Measurements from ENCODE around the gene FPR1. TPM values are rescaled to one million over a fixed set of nuclear protein-coding genes. Genes with fewer than 3 reads are reported as not detected.
"Not testable (repeated sequence)": the region's sequence is repeated elsewhere in the genome, so short reads cannot be mapped to it uniquely, and the experiment has no call there.

FPR1 gene
- total RNA-seq, 1 donor from 2014 or later = 6.7 TPM

DNA sequence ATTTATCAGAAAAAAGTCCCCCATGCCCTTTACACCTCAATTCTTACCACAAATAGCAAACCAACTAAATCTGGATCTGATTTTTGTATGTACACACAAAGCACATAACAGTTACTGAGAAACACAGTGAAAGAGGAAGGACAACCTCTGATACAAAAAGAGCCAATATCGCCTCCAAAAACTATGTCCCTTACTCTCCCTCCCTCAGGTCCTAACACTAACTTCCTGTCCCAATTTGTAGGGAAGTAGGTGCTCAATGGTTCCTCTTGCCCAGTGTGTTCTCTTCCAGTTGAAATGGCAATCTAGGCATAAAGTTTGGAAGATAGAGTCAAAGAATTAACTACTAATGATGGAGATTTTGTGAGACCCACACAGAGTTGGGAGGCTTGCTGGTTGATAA is 27.5 kb upstream of the FPR1 start:
- DNase-seq = no peak

DNA sequence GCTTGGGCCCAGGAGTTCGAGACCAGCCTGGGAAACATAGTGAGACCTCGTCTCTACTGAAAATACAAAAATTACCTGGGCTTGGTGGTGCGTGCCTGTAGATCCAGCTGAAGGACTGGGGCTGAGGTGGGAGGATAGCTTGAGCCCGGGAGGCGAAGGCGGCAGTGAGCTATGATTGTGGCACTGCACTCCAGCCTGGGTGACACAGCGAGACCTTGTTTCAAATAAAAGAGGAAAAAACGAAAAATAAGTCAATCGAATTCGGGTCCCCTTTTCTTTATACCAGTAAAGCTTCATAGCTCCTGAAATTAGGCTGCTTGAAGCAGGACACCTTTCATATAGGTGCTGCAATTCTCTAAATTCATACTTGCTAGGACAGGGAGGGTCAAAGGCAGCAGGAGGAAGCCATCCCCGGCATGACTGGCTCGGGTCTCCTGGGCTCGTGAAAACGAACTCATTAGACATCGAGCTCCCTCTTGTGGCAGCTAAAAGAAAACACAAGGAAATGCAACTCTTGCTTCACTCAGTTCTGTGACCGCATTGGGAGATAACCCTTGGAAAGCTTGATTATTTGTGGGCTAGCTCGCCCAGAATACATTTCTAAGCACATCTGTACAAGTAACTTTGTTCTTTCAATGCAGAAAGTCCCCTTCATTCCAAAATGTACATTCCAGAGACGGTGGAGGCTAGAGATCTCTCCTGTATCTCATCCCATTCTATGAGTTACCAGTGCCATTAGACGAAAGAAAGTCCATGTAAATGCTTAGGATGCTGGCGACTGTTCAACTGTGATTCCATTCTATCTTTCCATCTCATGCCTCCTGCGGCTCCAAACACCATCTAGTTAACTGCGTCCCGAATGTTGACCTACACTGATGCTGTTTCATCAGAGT is 26.1 kb upstream of the FPR1 start:
- DNase-seq = peak; percentile 25

DNA sequence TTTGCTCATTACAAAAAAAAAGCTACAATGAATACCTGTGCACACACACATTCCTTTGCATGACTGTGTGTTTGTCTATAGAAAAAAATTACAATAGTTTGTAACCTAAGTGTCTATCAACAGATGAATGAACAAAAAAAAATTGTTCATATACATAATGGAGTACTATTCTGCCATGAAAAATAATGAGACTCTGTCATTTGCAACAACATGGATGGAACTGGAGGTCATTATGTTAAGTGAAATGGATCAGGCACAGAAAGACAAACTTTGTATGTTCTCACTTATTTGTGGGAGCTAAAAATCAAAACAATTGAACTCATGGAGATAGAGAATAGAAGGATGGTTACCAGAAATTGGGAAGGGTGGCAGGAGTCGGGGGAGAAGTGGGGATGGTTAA is 24.9 kb upstream of the FPR1 start:
- DNase-seq = not testable (repeated sequence)

DNA sequence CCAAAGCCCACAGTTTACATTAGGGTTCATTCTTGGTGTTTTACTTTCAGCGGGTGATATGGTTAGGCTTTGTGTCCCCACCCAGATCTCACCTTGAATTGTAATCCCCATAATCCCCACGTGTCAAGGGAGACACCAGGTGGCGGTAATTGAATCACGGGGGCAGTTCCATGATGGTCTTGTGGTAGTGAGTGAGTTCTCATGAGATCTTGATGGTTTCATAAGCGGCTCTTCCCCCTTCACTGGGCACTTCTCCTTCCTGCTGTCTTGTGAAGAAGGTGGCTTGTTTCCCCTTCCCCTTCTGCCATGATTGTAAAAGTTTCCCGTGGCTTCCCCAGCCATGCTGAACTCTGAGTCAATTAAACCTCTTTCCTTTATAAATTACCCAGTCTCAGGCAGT is 21.3 kb upstream of the FPR1 start:
- DNase-seq = no peak

DNA sequence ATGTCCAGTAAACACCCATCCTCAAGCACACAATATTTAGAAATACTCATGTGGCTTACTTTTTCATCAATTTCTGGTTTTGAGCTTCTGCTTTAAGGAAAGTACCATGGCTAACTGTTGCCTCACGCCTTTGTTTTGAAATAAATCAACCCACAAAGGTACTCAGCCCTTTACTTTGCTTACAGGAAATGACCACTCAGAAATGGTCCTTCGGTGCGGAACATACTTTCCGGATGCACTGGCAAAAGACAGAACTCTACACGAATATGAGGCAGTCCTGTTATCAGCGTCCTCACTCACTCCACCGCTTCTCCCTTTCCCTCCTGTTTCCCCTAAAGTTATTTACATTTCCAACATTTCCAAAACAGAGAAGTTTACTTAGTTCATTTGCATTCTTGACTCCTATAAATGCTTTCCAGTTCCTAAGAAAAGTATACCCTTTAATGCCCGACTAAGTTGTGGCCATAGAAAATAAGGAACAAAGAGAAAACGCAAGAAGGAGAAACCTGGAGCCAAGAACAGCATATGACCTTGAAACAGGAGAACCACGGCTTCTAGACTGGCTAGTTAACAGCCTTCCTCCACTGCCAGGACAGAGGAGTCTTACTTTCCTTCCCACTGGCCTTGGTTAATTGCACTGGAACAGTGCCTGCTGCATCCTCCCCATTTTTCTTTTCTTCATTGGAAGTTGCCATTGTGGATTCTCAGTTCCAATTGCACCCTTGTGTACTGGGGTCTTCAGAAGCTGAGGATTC is 19.9 kb upstream of the FPR1 start:
- no peak for DNase-seq

DNA sequence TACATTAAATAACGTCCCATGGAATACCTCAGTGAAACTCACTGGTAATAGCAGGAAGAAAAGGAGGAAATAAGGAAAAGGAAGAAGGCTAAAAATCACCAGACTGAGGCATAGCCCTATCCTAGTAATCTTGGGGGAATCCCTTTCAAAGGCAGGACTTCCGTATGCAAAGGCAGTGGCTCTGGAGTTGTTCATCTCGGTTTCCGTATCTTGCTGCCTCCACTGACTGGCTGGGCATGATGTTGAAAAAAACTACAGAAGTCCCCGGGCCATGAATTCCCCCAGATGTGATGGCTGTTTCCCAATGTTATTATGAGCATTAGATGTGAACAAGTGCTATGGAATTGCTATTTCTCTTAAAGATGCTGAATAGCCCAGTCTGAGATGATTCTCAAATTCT is 14.8 kb upstream of the FPR1 start:
- no peak for DNase-seq

DNA sequence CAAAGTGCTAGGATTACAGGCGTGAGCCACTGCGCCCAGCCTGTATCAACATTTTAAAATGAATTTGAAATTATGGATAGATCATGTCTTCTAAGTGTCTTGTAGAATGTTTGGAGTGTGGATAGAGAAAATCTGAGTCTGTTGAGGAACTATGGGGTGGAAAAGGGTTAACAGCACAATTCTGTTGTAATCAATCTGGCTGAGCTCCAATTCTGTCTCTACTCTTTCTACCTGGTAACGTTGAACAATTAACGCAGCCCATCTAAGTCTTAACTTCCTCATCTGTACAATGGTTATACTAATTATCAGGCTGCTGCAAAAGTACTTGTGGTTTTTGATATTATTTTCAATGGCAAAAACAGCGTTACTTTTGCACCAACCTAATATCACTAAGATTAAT is 13.4 kb upstream of the FPR1 start:
- DNase-seq = no peak

DNA sequence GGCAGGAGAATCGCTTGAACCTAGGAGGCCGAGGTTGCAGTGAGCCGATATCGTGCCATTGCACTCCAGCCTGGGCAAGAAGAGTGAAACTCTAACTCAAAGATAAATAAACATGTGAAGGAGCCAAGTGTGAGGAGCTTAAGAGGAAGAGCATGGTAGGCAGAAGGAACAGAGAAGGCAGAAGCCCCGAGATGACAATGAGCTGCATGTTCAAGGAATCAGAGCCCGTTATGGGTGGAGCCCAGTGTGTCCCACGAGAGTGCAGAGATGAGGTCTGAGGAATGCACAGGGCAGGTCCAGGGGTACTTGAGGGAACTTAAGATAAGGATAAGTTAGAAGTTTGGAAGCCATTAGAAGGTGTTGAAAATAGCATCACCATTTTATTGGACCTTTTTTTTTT is 10.0 kb upstream of the FPR1 start:
- no peak for DNase-seq

DNA sequence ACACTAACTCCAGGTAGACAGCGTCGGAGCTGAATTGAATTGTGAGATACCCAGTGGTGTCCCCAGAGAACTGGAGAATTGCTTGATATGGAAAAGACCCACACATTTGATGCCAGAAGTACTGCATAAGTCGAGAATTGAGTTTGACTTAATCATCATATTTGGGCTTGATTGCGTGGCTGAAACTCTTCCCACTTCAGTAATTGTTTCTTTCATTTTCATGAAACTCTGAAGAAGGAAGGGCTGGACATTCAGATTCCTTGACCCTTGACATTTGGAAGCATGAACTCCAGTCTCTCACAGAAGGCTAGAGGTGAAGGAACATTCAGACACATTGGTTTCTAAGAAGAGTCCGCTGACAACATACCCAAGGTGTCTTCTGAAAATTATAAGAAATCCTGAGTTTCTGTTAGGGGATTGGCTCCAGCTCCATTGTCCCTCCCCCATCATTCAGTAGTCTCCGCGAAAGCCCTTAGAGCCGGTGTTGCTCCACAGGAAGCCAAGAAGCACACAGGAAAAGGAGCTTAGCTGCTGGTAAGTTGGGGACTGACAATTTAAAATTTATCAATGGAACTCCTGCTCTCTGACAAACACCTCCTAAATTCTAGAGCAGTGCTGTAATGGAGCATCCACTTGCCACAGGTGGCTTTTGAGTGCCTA is 9.1 kb upstream of the FPR1 start, which contains the start of gene FPR2:
FPR2 (plus strand) TSS at position 484 of the 660 bp plus-strand sequence. CDS start 7,479 bp downstream, outside the sequence.
- DNase-seq = no peak

DNA sequence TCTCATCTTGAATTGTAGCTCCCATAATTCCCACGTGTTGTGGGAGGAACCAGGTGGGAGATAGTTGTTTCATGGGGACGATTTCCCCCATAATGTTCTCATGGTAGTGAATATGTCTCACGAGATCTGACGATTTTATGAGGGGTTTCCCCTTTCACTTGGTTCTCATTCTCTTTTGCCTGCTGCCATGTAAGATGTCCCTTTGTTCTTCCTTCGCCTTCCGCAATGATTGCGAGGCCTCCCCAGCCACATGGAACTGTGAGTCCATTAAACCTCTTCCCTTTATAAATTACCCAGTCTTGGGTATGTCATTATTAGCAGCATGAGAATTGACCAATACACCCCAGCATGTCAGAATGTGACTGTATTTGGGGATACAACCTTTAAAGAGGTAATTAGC is 3.9 kb upstream of the FPR1 start:
- DNase-seq = no peak

DNA sequence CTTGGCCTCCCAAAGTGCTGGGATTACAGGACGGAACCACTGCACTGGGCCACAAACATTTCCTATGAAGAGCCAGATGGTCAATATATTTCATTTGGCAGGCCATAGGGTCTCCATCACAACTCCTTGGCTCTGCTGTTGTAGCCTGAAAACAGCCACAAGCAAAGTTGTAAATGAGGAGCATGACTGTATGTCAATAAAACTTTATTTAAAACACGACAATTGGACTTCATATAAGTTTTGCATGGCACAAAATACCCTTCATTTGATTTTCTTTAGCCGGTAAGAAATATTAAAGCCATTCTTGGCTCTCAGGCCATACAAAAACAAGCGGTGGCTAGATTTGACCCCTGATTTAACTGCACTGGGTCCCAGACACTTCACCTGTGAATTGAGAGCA is 3.1 kb upstream of the FPR1 start:
- no peak for DNase-seq

DNA sequence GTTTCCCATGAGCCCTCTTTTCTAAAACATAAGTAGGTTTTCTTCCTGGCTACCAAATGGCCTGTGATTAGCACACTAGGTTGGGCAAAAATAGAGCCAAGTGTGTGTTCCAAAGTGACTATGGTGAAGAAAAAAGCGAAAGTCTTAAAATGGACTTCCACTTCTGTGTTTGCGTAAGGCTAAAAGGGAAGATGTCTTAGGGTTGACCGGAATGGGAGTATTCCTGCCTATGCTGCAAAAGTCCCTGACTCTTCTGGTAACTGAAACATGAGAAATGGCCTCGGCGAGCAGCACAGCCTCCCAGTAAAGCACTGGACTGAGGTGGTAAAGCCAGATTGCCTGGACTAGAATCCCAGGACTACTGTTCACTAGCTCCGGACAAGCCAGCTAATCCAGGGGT is 2.4 kb upstream of the FPR1 start:
- no peak for DNase-seq

DNA sequence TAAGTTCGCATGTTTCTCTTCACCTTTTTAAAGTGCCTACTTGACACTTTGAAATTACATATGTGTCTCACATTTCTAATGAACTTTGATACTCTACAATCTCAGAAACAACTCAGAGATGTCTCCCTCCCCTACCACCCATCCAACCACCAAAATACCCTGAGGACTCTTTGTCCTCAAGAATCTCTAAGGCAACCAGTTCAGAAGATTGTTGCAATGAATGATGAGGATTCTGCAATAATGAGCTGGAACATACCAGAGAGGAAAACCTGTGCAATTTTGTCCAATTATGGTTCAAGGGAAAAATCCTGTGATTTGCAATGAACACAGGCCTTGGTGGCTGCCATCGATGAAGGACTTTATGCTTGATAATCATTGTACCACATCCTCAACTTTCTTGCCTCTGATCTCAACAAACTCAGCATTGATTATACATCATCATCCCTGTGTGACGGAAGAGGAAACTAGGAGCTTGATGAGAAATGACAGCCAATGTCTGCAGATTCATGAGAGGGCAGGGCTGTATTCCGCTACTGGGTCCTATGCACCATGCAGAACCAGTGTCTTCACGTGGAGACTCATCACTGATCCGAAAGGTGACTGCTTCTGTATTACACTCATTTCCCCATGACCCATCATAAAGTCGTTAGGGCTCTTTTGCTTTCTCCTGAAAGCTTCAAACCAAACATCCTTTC is 1.1 kb downstream of the FPR1 start:
- DNase-seq = no peak

DNA sequence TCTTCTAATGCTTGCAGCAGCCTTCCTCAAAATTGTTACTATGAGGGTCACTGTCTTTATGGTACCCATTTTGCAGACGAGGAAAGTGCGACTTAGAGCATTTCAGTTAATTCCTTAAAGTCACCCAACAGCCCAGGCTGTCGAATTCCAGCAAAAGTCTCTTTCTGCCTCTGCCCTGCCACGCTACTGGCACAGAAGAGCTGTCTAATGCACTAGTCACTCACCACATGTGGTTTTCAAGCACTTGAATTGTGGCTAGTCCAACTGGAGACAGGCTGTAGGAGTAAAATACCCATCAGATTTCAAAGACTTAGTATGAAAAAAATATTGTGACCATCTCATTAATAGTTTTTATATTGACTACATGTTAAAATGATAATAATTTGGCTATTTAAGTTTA is 1.7 kb downstream of the FPR1 start:
- no peak for DNase-seq

DNA sequence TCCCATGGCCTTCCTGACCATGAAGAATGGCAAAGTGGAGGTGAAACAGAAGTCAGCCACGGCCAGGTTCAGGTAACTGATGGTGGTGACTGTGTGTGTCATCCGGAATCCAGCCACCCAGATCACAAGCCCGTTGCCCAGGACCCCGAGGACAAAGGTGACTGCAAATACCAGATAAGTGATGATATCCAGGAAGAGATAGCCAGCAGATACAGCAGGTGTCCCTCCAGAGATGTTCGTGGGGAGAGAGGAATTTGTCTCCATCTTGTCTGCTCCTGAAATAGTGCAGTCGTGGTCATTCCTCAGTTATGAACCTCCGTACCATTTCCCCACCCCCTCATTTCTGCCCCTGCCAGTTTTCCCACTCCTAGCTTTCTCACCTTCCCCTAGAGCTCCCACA is 4.9 kb downstream of the FPR1 start:
- no peak for DNase-seq

DNA sequence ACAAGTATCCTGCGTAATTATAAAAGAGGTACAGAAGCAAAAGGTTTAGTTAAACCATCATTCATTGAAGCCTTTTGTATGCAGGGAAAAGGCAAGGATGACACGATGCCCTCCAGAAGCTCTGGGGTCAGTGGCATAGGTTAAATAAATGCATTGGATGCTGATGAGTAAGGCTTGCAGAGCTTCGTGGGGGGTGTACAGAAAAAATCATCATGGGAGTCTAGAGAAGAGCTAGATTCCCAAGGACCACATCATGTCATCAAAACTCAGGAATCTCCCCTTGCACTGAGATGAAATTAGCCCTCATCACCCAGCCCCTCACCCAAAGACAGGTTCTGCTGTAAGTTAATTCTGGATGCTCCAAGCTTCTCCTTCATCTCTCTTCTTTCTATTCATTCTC is 8.3 kb downstream of the FPR1 start:
- no peak for DNase-seq

DNA sequence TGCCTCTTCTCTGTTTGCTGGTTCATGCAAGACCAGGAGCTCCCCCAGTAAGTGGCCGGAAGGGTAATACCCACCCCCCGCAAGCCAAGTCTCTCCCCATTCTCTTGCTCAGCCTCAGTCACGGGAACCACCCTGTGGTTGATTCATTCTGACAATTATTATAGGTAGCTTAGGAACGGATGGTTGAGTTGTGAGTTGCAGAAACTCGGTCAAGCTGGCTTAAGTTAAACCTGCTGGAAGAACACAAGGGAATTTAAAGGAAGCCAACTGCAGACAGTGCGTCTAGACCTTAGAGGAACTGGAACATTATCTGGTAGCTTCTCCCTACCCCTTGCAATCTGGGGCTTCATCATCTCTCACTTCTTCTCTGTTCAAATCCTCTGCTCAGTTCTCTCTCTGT is 8.9 kb downstream of the FPR1 start:
- no peak for DNase-seq

DNA sequence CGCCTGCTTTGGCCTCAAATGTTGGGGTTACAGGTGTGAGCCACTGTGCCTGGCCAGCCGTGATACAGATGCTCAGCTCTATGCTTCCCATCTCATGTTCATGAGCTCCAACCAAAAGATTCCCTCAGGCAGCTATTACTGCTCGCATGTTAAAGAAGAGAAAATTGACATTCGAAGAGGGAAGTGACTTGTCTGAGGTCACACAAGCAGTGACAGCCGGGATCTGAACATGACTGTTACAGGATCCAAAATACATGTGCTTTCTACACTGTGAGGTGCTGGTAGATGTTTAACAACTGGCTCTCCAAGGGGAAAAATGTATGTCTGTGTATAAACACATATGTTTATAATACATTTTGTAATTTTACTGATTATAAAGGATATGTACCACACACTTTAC is 11.3 kb downstream of the FPR1 start:
- DNase-seq = no peak

DNA sequence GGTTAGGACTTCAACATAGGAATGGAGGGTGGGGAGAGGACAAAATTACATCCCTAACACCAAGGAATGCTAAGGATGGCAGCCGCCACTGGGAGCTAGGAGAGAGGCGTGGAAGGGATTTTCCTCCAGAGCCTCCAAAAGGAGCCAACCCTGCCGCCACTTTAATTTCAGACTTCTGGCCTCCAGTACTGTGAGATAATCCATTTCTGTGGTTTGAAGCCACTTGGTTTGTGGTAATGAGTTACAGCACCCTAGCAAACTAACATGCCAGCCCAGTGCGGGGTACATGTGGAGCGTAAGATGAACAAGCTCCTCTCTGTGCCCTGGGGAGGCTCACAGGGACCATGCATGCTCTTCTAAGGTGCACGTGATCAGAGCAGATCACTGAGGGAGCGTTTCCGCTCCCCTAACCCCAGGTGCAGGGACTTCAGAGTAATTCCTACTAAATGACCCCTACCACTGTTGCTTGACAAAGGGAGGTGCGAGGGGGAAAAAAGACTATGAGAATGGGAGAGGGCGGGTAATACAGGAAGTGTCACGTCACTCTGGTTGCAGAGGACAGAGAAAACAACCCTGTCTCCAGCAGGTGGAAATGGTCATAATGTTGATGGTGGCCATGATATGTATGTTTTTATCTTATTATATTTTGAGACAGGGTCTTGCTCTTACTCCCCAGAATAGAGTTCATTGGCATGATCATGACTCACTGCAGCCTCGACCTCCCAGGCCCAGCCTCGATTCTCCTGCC is 12.0 kb downstream of the FPR1 start:
- DNase-seq = no peak

DNA sequence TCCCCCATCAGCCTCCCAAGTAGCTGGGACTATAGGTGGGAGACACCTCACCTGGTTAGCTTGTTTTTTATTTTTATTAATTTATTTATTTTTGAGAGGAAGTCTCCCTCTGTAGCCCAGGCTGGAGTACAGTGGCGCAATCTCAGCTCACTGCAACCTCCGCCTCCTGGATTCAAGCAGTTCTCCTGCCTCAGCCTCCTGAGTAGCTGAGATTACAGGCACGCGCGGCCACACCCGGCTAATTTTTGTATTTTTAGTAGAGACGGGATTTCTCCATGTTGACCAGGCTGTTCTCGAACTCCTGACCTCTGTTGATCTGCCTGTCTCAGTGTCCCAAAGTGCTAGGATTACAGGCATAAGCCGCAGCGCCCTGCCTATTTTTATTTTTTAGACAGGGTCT is 13.2 kb downstream of the FPR1 start:
- not testable (repeated sequence) for DNase-seq

DNA sequence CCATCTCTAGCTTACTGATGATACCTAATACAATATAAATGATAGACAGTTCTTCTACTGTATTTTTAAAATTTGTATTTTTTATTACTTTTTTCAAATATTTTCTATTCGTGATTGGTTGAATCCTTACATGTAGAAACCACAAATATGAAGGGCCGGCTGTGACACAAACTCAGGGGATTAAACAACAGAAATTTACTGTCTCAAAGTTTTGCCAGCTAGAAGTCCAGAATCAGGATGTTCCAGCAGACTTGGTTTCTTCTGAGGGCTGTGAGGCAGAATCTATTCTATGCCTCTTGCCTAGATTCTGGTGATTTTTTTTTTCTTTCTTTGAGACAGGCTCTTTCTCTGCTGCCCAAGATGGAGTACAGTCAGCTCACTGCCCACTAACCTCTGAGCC is 13.8 kb downstream of the FPR1 start:
- DNase-seq = no peak

DNA sequence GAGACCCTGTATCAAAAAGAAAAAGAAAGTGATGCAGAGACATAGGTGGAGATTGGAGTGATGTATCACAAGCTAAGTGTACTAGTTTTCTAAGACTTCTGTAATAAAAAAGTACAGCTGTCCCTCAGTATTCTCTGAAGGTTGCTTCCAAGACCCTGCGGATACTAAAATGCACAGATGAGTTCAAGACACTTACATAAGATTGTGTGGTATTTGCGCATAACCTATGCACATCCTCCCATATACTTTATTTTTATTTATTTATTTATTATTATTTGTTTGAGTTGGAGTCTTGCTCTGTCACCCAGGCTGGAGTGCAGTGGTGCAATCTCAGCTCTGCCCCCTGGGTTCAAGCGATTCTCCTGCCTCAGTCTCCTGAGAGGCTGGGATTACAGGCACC is 14.3 kb downstream of the FPR1 start:
- DNase-seq = no peak

Data from occipital lobe (tissue), 2 donors.